SIG-M5 (cell line): ENCODE data around the gene INKA1.
"Not testable (repeated sequence)": the region's sequence is repeated elsewhere in the genome, so short reads cannot be mapped to it uniquely, and the experiment has no call there.

Experiments
- DNase-seq: peaks from one replicate; lab custom pipeline; 2025; lab: John Stamatoyannopoulos, UW

Gene INKA1

GRCh38 chr3:49802719-49803464 lies at the start of gene INKA1:
Gene INKA1 (plus strand): TSS chr3:49803261. CDS start chr3:49803393, 132 bp downstream.
- no peak for DNase-seq

GRCh38 chr3:49754536-49754935 lies 48.5 kb upstream of the INKA1 start:
- no peak for DNase-seq

GRCh38 chr3:49756036-49756435 lies 47.0 kb upstream of the INKA1 start:
- DNase-seq = no peak

- no peak for DNase-seq
Measured at GRCh38 chr3:49757197-49757596, 45.9 kb upstream of the INKA1 start.

- no peak for DNase-seq
Measured at GRCh38 chr3:49759226-49759625, 43.8 kb upstream of the INKA1 start.

- DNase-seq = peak; percentile 25
Measured at GRCh38 chr3:49761661-49762060, 41.4 kb upstream of the INKA1 start.

GRCh38 chr3:49763981-49764380 lies 39.1 kb upstream of the INKA1 start:
- no peak for DNase-seq

GRCh38 chr3:49769286-49769915 lies 33.7 kb upstream of the INKA1 start:
- DNase-seq = no peak

- no peak for DNase-seq
Measured at GRCh38 chr3:49769926-49770325, 33.1 kb upstream of the INKA1 start.

GRCh38 chr3:49771340-49771938 lies 31.6 kb upstream of the INKA1 start:
- DNase-seq = no peak

- no peak for DNase-seq
Measured at GRCh38 chr3:49772703-49773102, 30.4 kb upstream of the INKA1 start.

- DNase-seq = no peak
Measured at GRCh38 chr3:49775538-49775937, 27.5 kb upstream of the INKA1 start.

- DNase-seq = not testable (repeated sequence)
Measured at GRCh38 chr3:49776101-49776500, 27.0 kb upstream of the INKA1 start.

GRCh38 chr3:49779358-49780079 lies 23.5 kb upstream of the INKA1 start:
- DNase-seq = no peak

- DNase-seq = no peak
Measured at GRCh38 chr3:49780080-49780974, 22.7 kb upstream of the INKA1 start.

- DNase-seq = not testable (repeated sequence)
Measured at GRCh38 chr3:49780975-49781365, 22.1 kb upstream of the INKA1 start.

GRCh38 chr3:49781415-49782199 lies 21.5 kb upstream of the INKA1 start:
- DNase-seq = no peak

GRCh38 chr3:49782277-49782676 lies 20.8 kb upstream of the INKA1 start:
- not testable (repeated sequence) for DNase-seq

GRCh38 chr3:49785565-49786356 lies 17.3 kb upstream of the INKA1 start:
- DNase-seq = no peak
